Ishikawa (cell line): ENCODE measurements around the gene C2CD2.

Source experiments
- CEBPB ChIP-seq: IDR thresholded peaks from 2 replicates; pipeline ENCODE4 v1.6.1; 2012
- CREB1 ChIP-seq: IDR thresholded peaks from 2 replicates; pipeline ENCODE4 v1.6.1; 2012; ENCODE audit warnings: low read depth
- EGR1 ChIP-seq: IDR thresholded peaks from 2 replicates; pipeline ENCODE4 v1.6.1; 2012
- EP300 ChIP-seq: IDR thresholded peaks from 2 replicates; pipeline ENCODE4 v1.6.1; 2012; ENCODE audit warnings: borderline replicate concordance
- FOXM1 ChIP-seq: IDR thresholded peaks from 2 replicates; pipeline ENCODE4 v1.6.1; 2012; ENCODE audit warnings: low read depth, borderline replicate concordance
- NFIC ChIP-seq: IDR thresholded peaks from 2 replicates; pipeline ENCODE4 v1.6.1; 2012
- RAD21 ChIP-seq: IDR thresholded peaks from 2 replicates; pipeline ENCODE4 v1.6.1; 2012; ENCODE audit warnings: low read depth
- TAF1 ChIP-seq: IDR thresholded peaks from 2 replicates; pipeline ENCODE4 v1.6.1; 2012; ENCODE audit warnings: low read depth, mild to moderate bottlenecking
- TCF12 ChIP-seq: IDR thresholded peaks from 2 replicates; pipeline ENCODE4 v1.6.1; 2012; ENCODE audit warnings: low read depth
- TEAD4 ChIP-seq: IDR thresholded peaks from 2 replicates; pipeline ENCODE4 v1.6.1; 2012
- YY1 ChIP-seq: IDR thresholded peaks from 2 replicates; pipeline ENCODE4 v1.6.1; 2012; ENCODE audit warnings: low read depth
- ZBTB7A ChIP-seq: IDR thresholded peaks from 2 replicates; pipeline ENCODE4 v1.6.1; 2012; ENCODE audit warnings: low read depth
- TF ChIP-seq, protein P1 (sequence below): IDR thresholded peaks from 2 replicates; pipeline ENCODE4 v1.6.1; 2012
- TF ChIP-seq, protein P2 (sequence below): IDR thresholded peaks from 2 replicates; pipeline ENCODE4 v1.6.1; 2012
- TF ChIP-seq, protein P3 (sequence below): IDR thresholded peaks from 2 replicates; pipeline ENCODE4 v1.6.1; 2012; ENCODE audit warnings: low read depth, mild to moderate bottlenecking

The C2CD2 gene

DNA sequence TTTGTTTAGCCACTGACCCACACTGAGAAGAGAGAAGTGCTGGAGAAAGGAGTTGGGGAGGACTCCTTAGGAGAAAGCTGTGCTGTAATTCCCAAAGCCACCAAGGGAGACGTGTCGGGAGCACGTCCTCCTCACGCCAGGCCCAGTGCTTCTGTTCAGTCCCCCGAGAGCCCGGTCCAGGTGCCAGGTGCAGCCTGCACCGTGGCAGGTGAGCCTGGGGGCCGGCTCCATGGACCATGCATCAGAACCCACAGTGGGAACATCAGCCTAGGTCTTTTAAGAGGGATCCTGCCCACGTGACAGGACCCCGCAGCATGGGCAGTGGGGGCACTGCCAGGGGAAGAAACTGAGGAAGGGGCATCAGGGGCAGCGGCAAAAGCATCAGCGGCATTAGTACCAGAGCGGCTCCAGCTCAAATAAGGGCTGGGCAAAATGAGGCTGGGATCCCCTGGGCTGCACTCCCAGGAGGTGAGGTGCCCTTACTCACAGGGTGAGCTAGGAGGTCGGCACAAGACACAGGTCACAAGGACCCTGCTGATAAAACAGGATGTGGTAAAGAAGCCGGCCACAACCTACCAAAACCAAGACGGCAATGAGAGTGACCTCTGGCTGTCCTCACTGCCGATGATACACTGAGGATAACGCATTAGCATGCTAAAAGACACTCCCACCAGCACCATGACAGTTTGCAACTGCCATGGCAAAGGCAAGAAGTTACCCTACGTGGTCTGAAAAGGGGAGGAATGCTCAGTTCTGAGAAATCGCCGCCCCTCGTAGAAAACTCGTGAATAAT is 50.1 kb downstream of the C2CD2 start:
- TF ChIP-seq TAF1 (no peak), NFIC (no peak)
- TF ChIP-seq, protein P1, sequence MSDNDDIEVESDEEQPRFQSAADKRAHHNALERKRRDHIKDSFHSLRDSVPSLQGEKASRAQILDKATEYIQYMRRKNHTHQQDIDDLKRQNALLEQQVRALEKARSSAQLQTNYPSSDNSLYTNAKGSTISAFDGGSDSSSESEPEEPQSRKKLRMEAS, result no peak
- TF ChIP-seq, protein P2, sequence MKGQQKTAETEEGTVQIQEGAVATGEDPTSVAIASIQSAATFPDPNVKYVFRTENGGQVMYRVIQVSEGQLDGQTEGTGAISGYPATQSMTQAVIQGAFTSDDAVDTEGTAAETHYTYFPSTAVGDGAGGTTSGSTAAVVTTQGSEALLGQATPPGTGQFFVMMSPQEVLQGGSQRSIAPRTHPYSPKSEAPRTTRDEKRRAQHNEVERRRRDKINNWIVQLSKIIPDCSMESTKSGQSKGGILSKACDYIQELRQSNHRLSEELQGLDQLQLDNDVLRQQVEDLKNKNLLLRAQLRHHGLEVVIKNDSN, result no peak

DNA sequence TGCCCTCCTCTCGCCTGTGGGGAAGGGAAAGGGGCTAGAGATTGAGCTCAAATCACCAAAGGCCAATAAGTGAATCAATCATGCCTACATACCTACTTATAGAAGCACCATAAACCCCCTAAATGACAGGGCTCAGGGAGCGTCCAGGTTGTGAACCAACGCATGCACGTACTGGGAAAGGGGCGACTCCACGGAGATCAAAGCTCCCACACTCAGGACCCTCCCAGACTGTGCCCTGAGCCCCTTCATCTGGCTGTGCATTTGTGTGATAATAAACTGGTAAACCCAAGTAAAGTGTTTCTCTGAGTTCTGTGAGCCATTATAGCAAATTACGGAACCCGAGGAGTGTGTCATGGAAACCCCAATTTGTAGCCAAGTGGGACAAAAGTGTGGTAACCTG is 50.9 kb downstream of the C2CD2 start:
- TF ChIP-seq FOXM1 (no peak), ZBTB7A (no peak), EP300 (no peak), CEBPB (no peak), TEAD4 (no peak), NFIC (no peak), YY1 (no peak), EGR1 (no peak), TAF1 (no peak), TCF12 (no peak)
- TF ChIP-seq, protein P2, result no peak
- TF ChIP-seq, protein P1, result no peak
- TF ChIP-seq, protein P3, sequence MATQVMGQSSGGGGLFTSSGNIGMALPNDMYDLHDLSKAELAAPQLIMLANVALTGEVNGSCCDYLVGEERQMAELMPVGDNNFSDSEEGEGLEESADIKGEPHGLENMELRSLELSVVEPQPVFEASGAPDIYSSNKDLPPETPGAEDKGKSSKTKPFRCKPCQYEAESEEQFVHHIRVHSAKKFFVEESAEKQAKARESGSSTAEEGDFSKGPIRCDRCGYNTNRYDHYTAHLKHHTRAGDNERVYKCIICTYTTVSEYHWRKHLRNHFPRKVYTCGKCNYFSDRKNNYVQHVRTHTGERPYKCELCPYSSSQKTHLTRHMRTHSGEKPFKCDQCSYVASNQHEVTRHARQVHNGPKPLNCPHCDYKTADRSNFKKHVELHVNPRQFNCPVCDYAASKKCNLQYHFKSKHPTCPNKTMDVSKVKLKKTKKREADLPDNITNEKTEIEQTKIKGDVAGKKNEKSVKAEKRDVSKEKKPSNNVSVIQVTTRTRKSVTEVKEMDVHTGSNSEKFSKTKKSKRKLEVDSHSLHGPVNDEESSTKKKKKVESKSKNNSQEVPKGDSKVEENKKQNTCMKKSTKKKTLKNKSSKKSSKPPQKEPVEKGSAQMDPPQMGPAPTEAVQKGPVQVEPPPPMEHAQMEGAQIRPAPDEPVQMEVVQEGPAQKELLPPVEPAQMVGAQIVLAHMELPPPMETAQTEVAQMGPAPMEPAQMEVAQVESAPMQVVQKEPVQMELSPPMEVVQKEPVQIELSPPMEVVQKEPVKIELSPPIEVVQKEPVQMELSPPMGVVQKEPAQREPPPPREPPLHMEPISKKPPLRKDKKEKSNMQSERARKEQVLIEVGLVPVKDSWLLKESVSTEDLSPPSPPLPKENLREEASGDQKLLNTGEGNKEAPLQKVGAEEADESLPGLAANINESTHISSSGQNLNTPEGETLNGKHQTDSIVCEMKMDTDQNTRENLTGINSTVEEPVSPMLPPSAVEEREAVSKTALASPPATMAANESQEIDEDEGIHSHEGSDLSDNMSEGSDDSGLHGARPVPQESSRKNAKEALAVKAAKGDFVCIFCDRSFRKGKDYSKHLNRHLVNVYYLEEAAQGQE, result no peak

DNA sequence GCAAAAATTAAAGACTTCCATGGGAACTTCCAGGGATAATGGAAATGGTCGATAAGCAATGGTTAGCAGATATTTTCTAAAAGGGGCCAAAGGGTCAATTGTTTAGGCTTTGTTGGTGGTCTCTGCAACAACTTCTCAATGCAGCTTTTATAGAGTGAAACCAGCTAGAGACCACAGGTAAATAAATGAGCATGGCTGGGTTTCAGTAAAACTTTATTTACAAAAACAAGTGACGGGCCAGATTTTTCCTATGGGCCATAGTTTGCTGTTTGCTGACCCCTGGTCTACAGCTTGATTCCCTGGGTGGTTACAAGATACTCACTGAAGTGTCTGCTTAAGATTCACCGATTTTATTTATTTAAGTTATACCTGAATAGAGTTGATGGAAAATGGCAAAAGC is 52.0 kb downstream of the C2CD2 start:
- TF ChIP-seq TAF1 (no peak), EGR1 (no peak)

DNA sequence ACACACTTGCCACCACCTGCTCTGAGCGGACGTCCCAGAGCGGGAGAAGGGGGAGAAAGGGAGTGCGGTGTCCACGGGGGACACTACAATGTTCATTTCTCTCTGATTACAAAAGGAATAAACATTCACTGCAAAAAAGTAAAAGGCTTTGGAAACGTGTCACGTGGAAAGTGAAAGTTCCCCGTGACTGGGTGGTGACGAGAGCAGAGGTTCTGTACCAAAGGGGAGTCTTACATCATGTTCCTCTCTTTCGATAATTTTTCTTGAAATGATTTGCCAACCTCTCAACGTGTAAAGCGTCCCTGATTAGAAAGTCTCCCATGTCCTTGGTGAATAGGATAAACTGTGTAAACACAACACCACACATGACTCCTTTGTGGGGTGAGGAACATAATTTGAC is 52.7 kb downstream of the C2CD2 start:
- no peak for TF ChIP-seq TEAD4
- TF ChIP-seq, protein P1, result no peak
- no peak for TF ChIP-seq EP300
- no peak for TF ChIP-seq RAD21
- TF ChIP-seq ZBTB7A, result no peak
- TF ChIP-seq FOXM1, result no peak
- TF ChIP-seq, protein P2, result no peak
- no peak for TF ChIP-seq NFIC
- TF ChIP-seq EGR1, result no peak
- TF ChIP-seq TAF1, result no peak

DNA sequence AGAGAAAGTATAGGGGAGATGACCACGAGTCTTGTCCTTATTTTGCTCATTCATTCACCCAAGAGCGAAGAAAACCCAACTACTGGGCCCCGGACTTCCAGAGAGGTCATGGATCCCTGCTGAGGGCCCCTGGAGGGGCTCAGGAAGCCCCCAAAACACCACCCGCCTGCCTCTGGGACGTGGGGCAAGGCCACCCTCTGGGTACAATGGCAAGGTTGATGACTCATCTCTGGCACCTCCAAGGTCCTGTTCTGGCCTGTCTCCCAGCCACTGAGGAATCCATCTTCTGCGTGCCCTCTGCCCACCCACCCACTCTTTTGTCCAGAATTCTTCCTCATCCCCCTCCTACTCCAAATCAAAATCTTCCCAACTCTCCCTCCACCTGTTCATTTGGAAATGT is 53.4 kb downstream of the C2CD2 start:
- TF ChIP-seq TEAD4 (no peak), TAF1 (no peak), ZBTB7A (no peak), CEBPB (no peak), CREB1 (no peak), RAD21 (no peak), TCF12 (no peak)
- TF ChIP-seq, protein P3, result no peak
